MM.1S (cell line): ENCODE measurements around the gene KIF17.

Experiments used
- DNase-seq: peaks from one replicate; pipeline ENCODE4 v3.0.0-alpha.2; 2015
- H2AFZ ChIP-seq: fragments of 300-600 bp; sonication (generic); 2 replicates; pipeline ENCODE4 v1.6.0; 2016; ENCODE audit warnings: antibody characterized with exemption, low read length
- H3F3A ChIP-seq: fragments of 300-600 bp; sonication (generic); 2 replicates; pipeline ENCODE4 v1.6.1; 2016; ENCODE audit warnings: mild to moderate bottlenecking, antibody characterized with exemption, low read length, moderate library complexity, mixed read lengths; ENCODE audit not compliant: insufficient read depth
- H3K27ac ChIP-seq: fragments of 300-600 bp; sonication (generic); 2 replicates; pipeline ENCODE4 v1.5.1; 2016; ENCODE audit warnings: mild to moderate bottlenecking, low read length
- H3K27me3 ChIP-seq: fragments of 300-600 bp; sonication (generic); replicated peaks from 2 replicates; pipeline ENCODE4 v1.6.0; 2016; ENCODE audit warnings: low read length; ENCODE audit not compliant: insufficient read depth
- H3K36me3 ChIP-seq: fragments of 300-600 bp; sonication (generic); replicated peaks from 2 replicates; pipeline ENCODE4 v1.6.1; 2016; ENCODE audit warnings: mild to moderate bottlenecking, low read length, mixed read lengths; ENCODE audit not compliant: insufficient read depth
- H3K4me1 ChIP-seq: fragments of 300-600 bp; sonication (generic); 2 replicates; pipeline ENCODE4 v1.6.1; 2016; ENCODE audit warnings: low read length, mixed read lengths
- H3K4me2 ChIP-seq: fragments of 300-600 bp; sonication (generic); 2 replicates; pipeline ENCODE4 v1.6.0; 2016; ENCODE audit warnings: low read depth, low read length
- H3K4me3 ChIP-seq: fragments of 300-600 bp; sonication (generic); 2 replicates; pipeline ENCODE4 v1.5.1; 2016; ENCODE audit warnings: low read length, mixed read lengths
- H3K79me2 ChIP-seq: fragments of 300-600 bp; sonication (generic); 2 replicates; pipeline ENCODE4 v1.6.1; 2016; ENCODE audit warnings: mixed run types, low read length, mixed read lengths
- H3K9ac ChIP-seq: fragments of 300-600 bp; sonication (generic); 2 replicates; pipeline ENCODE4 v1.6.1; 2016; ENCODE audit warnings: low read length, mixed read lengths
- H3K9me2 ChIP-seq: fragments of 300-600 bp; sonication (generic); replicated peaks from 2 replicates; pipeline ENCODE4 v1.6.1; 2016; ENCODE audit warnings: mild to moderate bottlenecking, low read length, mixed read lengths; ENCODE audit not compliant: insufficient read depth
- H3K9me3 ChIP-seq: fragments of 300-600 bp; sonication (generic); replicated peaks from 2 replicates; pipeline ENCODE4 v1.6.1; 2016; ENCODE audit warnings: mild to moderate bottlenecking, low read length, mixed read lengths; ENCODE audit not compliant: insufficient read depth
- H4K20me1 ChIP-seq: fragments of 300-600 bp; sonication (generic); 2 replicates; pipeline ENCODE4 v1.6.1; 2016; ENCODE audit warnings: mild to moderate bottlenecking, low read length, moderate library complexity, mixed read lengths; ENCODE audit not compliant: insufficient read depth
- EZH2 ChIP-seq: fragments of 300-600 bp; sonication (generic); optimal IDR thresholded peaks from 2 replicates; pipeline ENCODE3; 2017; ENCODE audit warnings: low read depth, mild to moderate bottlenecking, antibody characterized with exemption, low read length, mixed read lengths
- EZH2phosphoT487 ChIP-seq: fragments of 300-600 bp; sonication (generic); IDR thresholded peaks from 2 replicates; pipeline ENCODE4 v1.6.1; 2018; ENCODE audit warnings: antibody characterized with exemption, low read length
- TF ChIP-seq, protein P1 (sequence below): fragments of 300-600 bp; sonication (generic); IDR thresholded peaks from 2 replicates; pipeline ENCODE4 v1.5.1; 2016; ENCODE audit warnings: antibody characterized with exemption, low read length, mixed read lengths

The KIF17 gene

DNA sequence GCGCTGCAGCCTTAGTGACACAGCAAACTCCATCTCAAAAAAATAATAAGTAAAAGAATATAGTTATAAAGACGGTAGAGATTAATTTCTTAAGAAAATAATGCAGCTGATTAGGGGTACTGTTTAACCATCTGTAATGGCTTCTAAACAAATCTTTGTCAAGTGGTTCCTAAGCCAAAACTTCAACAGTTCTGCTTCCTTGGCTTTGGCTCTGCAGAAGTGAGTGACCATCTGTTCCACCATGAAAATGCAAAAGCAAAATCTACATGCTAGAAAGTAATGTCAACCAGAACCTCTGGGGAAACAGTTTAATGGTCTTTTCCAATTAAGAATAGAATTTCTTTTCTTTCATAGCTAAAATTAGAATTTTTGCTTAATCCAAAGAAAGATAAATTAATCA is 23.0 kb upstream of the KIF17 start:
- Histone ChIP-seq H3K9me3 (no peaks in the 10 kb centered on the region), H4K20me1 (no peaks in the 10 kb centered on the region), H2AFZ (no peak overlapping the region), H3K9me2 (no peaks in the 10 kb centered on the region), H3F3A (no peaks in the 10 kb centered on the region), H3K4me1 (no peaks in the 10 kb centered on the region), H3K27ac (no peak overlapping the region), H3K9ac (no peak overlapping the region), H3K27me3 (no peaks in the 10 kb centered on the region), H3K36me3 (peaks cover 11% of the 10 kb centered on the region; the same call in 1 of the 2 replicates), H3K4me3 (no peak overlapping the region), H3K4me2 (no peak overlapping the region), H3K79me2 (no peaks in the 10 kb centered on the region)
- DNase-seq, result no peak
- TF ChIP-seq EZH2 (no peak), EZH2phosphoT487 (no peak)
- TF ChIP-seq, protein P1, sequence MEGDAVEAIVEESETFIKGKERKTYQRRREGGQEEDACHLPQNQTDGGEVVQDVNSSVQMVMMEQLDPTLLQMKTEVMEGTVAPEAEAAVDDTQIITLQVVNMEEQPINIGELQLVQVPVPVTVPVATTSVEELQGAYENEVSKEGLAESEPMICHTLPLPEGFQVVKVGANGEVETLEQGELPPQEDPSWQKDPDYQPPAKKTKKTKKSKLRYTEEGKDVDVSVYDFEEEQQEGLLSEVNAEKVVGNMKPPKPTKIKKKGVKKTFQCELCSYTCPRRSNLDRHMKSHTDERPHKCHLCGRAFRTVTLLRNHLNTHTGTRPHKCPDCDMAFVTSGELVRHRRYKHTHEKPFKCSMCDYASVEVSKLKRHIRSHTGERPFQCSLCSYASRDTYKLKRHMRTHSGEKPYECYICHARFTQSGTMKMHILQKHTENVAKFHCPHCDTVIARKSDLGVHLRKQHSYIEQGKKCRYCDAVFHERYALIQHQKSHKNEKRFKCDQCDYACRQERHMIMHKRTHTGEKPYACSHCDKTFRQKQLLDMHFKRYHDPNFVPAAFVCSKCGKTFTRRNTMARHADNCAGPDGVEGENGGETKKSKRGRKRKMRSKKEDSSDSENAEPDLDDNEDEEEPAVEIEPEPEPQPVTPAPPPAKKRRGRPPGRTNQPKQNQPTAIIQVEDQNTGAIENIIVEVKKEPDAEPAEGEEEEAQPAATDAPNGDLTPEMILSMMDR, result no peak

DNA sequence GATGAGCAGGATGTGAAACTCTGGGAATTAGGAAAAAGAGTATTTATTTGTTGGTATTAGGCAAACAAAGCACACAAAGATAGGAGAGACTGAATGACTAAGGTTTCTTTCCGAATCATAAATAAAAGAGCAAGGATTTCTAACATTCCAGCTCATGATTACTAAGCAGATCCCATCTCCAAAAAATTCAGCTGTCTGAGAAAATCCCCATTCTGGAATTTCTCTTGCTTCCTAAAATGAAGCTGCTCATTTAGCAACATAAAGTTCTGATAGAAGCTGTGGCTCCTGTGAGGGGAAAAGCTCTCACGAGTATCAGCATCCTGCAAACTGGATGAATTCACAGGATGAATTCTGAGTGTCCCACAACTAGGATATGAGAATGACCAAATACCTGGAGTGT is 21.4 kb upstream of the KIF17 start:
- TF ChIP-seq EZH2phosphoT487 (no peak), EZH2 (no peak)
- TF ChIP-seq, protein P1, result no peak
- Histone ChIP-seq H3K27ac (no peak overlapping the region), H3K4me3 (no peak overlapping the region), H2AFZ (no peak overlapping the region), H3K9me3 (no peaks in the 10 kb centered on the region), H3K4me1 (no peaks in the 10 kb centered on the region), H4K20me1 (no peaks in the 10 kb centered on the region), H3K9ac (no peak overlapping the region), H3K27me3 (no peaks in the 10 kb centered on the region), H3K4me2 (no peak overlapping the region), H3K79me2 (no peaks in the 10 kb centered on the region), H3K36me3 (no peaks in the 10 kb centered on the region; the same call in 1 of the 2 replicates), H3K9me2 (no peaks in the 10 kb centered on the region), H3F3A (no peaks in the 10 kb centered on the region)
- DNase-seq, result no peak

DNA sequence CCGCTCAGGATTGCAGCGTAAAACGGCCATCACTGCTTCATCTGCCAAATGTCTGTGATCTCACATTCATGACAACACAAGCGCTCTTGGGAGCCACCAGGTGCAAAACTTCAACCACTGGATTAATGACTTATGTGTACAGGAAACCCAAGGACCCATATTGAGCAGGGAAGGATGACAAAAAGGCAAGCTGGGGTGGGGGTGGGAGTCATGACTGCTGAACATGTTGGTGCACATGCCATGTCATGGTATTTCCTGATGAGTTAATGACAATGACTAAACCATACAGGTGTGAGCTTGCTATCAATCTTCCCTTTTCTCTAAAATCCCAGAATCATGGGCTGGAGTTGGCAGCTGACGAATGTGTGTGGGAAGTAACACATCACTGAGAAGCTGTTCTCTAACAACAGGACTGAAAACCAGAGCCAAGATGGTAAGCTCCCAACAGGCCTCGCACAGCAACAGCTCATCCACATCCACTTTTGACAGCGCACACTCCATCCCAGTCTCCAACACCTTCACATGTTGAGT is 17.8 kb upstream of the KIF17 start:
- Histone ChIP-seq H3K27ac (no peak overlapping the region), H3K36me3 (no peaks in the 10 kb centered on the region), H3K9me2 (no peaks in the 10 kb centered on the region), H3K27me3 (peaks cover 15% of the 10 kb centered on the region), H3K9ac (no peak overlapping the region), H3K4me1 (peaks cover 11% of the 10 kb centered on the region; the same call in 1 of the 2 replicates), H4K20me1 (no peaks in the 10 kb centered on the region), H2AFZ (no peak overlapping the region), H3K79me2 (no peaks in the 10 kb centered on the region), H3K4me2 (no peak overlapping the region), H3K4me3 (no peak overlapping the region), H3K9me3 (no peaks in the 10 kb centered on the region), H3F3A (peaks cover 16% of the 10 kb centered on the region)
- no peak for DNase-seq
- TF ChIP-seq EZH2phosphoT487 (no peak), EZH2 (no peak)
- TF ChIP-seq, protein P1, result no peak
